GM18526 (cell line): ENCODE measurements around the gene RAB18.

Source experiments
- POLR2A ChIP-seq: IDR thresholded peaks from 3 replicates; pipeline ENCODE4 v1.6.1; 2011; ENCODE audit not compliant: insufficient read length; ENCODE audit errors: extremely low read depth

The RAB18 gene

DNA sequence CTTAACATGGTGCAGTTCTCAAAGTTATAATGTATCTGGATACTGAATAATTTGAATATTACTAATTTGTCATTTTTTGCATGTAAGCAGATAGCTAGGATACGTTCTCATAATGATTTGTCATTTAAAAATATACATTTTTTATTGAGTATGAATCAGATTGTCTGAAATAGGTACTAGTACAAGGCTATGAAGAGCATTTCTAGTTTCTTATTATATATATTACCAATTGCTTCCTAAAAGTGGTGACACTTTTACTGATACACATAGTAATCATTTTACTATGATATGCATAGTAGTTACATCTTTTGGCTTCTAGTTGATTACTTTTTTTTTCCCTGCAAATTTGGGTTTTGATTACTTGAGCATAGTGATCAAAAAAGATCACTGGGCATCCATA lies 26.4 kb downstream of the RAB18 start:
- TF ChIP-seq POLR2A, result no peak

DNA sequence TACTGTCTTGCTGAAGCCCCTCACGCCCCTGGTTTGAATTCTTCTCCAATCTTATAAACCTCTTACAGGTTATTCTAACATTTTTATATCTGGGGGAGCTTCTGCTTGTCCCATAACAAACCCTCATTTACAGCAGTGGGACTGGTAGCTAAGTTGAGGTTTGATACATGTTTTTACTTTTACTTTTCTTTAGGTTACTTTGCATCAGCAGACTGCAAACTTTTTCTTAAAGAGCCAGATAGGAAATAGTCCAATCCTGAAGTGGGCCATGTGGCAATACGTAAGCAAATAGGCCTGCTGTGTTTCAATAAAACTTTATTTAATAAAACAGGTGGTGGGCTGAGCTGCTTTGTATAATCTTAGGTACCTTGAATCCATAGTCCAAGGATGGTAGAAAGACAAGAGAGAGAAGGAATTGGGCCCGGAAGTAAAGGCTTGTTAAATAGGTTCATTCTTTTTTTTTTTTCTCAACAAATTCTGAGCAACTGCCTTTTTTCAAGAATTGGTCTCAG lies 27.3 kb downstream of the RAB18 start:
- no peak for TF ChIP-seq POLR2A

DNA sequence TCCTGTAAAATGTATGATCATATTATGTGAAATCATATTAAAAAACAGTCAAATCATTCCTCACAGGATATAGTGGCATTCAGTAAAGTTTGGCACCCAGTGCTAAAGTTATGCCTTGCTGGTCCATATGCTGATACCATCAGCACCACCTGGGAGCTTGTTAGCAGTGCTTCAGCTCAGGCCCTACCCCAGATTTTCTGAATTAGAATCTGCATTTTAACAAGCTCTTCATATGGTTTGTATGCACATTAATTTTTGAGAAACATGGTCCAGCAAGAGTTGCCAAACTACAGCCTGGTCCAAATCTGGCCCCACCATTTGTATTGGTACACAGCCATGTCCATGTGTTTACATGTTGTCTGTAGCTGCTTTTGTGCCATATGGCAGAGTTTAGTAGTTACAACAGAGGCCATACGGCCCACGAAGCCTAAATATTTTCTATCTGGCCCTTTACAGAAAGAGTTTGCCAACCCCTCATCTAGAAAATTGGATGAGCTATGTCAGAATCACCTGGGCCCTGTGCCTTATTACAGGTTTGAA lies 30.1 kb downstream of the RAB18 start:
- TF ChIP-seq POLR2A, result no peak

DNA sequence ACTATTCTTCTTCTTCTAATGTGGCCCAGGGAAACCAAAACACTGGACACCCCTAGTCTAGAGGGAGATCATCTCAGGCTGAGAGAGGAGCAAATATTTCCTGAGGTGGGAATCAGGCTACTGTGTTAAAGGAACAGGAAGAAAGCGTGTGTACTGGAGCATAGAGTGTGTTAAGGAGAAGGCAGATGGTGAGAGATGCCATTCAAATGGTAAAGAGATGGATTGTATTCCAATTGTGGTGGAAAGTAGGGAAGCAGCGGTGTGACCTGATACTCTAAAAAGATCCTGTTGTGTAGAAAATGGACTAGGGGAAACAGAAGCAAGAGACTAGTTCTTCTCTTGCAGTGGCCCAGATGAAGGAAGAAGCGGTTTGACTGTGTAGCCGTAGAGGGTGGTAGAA lies 31.2 kb downstream of the RAB18 start:
- TF ChIP-seq POLR2A, result no peak

DNA sequence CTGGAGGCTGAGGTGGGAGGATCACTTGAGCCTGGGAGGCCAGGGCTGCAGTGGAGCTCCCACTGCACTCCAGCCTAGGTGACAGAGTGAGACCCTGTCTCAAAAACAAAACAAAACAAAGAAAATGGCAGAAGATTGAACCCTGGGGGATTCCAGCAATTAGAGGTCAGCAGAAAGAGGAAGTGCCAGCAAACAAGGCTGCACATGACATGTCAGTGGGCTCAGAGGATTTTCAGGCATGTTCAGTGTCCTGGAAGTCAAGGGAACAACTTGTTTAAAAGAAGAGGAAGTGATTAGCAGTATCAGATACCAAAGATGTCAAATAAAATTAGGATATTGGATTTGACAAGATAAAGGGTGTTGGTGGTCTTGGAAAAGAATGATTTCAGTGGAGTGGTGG lies 32.3 kb downstream of the RAB18 start:
- no peak for TF ChIP-seq POLR2A

DNA sequence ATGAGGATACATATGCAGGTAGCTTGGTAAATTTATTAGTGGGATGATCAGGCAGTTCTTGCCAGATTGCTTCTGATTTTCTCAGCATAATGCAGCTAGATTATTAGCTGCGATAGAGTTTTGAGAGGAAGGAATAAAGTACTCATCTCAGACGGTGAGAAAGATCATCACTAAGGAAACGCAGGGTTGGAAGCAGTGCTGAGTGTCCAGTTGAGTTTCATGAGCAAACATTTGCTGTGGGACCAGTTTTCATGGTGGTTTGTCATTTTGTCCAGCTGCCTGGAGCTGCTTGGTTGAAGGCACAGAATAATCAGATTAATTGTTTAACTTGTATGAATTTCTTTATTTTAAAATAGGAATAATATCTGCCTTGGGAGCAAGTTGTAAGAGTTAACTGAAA lies 33.1 kb downstream of the RAB18 start:
- no peak for TF ChIP-seq POLR2A

DNA sequence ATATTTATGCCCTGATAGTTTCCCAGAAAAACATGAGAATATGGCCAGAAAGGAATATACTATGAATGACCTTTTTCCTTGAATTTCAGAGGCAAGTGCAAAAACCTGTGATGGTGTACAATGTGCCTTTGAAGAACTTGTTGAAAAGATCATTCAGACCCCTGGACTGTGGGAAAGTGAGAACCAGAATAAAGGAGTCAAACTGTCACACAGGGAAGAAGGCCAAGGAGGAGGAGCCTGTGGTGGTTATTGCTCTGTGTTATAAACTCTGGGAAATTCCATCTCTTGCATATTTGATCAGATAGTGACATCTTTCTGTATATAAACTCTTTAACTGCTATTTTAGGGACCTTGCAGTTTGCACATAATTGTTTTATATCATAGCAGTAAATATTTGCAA lies 33.7 kb downstream of the RAB18 start:
- no peak for TF ChIP-seq POLR2A

DNA sequence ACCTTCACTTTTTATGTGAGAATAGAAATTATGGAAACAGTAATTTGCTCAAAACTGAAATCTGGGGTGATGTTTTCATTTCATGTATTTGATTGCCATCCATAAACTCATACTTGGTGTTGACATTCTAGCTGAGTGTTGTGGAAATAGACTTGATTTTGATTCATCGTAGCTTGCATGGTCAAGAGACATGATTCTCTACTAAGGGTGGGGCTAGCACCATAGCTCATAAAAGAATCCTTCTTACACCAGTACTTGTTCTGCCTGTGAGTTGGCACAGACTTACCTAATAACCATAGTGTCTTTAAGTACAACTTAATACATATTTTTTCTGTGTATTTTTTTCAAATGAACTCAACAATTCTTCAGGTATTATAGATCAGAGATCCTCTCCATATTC lies 36.6 kb downstream of the RAB18 start:
- no peak for TF ChIP-seq POLR2A

DNA sequence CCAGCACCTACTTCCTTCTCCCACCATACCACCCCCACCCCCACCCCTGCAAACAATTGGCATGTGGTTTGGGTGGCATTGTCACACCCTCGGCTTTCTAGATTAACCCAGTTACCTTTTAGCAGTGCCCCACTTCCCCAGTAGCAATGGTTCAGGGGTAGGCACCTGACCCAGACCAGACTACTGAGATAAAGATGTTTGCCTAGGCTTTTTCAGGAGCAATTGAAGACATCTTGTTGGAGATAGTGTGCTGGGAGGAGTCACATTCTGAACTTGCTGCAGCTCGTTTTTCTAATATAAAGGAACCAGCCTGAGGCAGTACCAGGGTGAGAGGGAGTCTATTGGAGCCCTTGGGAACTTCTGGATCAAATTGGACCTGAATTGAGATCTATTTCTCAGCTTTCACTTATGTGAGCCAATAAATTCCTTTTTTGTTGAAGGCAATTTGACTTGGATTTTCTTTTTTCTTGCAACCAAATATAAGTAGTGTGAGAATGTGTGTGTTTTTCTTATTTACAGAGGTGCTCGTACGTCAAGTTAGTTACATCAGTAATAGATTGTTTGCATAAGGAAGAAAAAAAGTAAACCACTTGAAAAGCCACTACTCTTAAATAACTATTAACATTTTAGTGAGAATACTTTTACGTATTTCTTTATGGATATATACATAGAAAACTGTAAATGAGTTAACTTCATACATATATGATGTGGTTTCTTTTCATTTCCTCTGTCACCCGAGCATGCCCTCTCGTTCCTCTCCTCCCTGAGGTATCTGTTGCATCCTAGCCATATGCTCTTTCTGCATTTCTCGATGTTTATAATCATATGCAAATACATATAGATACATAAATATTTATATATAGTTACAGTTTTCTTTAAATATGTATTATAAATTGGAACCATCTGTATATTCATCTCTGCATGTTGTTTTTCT lies 38.0 kb downstream of the RAB18 start:
- no peak for TF ChIP-seq POLR2A

DNA sequence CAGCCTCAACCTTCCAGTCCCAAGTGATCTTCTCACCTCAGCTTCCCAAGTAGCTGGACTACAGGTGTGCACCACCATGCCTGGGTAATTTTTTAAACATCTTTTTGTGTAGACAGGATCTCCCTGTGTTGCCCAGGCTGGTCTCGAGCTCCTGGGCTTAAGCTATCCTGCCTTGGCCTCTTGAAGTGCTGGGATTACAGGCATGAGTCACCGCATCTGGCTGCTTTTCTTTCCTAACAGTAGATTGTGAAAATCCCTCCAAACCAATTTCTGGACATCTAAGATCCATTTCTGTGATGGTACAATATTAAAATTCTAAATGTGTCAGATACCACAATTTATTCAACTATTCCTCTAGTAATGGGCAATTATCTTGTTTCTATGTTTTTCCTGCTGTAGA lies 38.7 kb downstream of the RAB18 start:
- TF ChIP-seq POLR2A, result no peak

DNA sequence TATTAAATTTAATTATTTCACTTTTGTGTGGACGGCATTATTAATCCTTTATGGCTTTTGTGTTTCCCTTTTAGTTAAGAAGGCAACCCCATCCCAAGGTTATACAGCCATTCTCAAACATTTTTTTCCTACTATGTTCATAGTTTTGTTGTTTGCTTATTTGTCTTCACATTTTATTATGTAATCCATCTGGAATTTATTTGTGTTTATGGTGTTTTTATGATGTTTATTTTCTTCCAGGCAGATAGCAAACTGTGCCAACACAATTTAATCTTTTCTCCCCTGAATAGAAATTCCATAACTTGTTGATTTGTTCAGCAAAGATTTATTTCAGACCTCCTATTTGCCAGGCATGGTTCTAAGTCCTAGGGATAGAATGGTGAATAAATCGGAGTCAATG lies 42.9 kb downstream of the RAB18 start:
- no peak for TF ChIP-seq POLR2A

DNA sequence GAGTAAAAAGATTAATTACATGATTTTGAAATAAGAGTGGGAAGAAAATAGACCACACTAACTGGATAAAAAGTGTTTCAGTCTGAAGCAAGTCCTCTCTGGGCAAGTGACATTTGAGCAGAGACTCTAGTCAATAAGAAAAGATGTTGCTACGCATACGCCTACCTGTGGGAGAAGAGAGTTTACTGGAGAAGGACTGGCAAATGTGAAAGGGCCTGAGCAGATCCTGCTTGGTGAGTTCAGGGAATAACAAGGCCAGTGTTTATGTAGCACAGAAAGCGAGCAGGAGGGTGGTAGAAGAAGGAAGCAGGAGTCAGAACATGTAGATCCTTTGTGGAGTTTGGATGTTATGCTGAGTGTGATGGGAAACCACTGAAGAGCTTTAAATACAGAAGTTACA lies 43.4 kb downstream of the RAB18 start:
- no peak for TF ChIP-seq POLR2A

DNA sequence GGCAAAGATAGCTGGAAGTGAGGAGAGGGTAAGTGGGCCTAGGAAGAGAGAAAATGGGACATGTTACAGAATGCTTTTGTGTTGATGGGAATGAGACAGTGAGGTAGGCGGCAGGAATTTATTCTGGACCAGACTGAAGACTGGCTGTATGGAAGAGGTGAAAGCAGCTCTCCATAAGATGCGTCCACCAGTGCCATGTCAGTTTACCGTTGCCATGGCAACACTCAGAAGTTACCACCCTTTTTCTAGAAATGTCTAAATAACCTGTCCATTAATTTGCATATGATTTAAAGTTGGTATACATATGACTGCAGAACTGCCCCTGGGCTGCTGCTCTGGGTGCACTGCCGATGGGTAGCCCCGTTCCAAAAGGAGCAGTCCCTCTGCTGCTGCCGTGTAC lies 46.7 kb downstream of the RAB18 start:
- TF ChIP-seq POLR2A, result no peak

DNA sequence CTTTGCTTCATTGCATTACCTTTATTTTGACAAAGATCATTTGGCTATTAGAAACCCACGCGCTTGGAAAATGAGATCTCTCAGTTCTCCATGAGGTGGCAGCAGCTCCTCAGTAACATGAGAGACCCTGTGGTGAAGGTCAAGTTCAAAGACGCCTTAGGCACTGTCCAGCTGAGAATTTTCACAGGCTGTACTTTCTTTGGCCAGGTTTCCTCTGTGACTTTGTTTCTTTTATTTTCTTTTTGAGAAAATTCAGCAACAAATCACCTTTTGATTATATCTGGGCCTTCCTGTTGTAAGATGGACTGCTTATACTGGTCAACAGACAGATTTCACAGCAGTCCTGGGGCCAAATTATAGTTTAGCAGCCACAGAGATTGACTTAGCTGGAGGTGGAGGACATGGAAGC lies 54.5 kb downstream of the RAB18 start:
- TF ChIP-seq POLR2A, result no peak

DNA sequence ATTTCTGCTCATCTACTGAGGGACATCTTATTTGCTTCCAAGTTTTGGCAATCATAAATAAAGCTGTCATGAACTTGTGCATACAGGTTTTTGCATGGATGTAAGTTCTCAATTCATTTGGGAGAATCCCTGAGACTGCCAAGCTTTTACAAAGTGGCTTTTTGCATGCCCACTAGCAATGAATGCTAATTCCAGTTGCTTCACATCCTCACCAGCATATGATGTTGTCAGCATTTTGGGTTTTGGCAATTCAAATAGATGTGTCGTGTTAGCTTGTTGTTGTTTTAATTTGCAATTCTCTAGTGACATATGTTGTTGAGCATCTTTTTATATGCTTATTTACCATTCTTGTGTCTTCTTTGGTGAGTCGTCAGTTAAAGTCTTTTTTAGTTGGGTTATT lies 57.2 kb downstream of the RAB18 start:
- no peak for TF ChIP-seq POLR2A

DNA sequence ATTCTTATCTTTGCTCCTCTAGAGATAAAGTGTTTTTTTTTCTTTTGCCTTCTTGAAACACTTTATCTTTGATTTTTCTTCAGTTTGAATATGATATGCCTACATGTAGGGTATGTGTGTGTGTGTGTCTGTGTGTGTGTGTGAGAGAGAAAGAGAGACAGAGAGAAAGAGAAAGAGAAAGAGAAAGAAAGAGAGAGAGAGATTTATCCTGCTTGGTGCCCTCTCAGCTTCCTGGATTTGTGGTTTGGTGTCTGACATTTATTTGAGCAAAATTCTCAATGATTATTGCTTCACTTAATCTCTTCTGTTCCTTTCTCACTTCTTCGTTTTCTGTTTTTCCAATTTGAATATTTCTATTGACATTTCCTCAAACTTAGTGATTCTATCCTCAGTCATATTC lies 60.3 kb downstream of the RAB18 start:
- TF ChIP-seq POLR2A, result no peak

DNA sequence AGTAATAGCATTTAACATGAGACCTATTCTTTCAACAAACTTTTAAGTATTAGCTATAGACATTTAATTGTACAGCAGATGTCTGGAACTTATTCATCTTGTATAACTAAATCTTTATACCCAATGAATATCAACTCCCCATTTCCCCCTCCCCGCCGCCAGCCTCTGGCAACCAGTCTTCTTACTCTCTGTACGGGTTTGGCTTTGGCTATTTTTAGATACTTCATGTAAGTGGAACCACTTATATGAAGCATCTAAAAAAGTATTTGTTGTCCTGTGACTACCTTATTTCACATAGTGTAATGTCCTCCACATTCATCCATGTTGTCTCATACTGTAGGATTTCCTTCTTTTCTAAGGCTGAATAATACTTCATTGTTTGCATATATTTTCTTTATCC lies 60.8 kb downstream of the RAB18 start:
- no peak for TF ChIP-seq POLR2A
